Smooth muscle cell (in vitro differentiated cells): ENCODE data around the gene BBC3. TPM values are rescaled to one million over a fixed set of nuclear protein-coding genes. Genes with fewer than 3 reads are reported as not detected.
A peak's percentile ranks its signal among the peaks of the same experiment; 100 is the strongest.
"Not testable (repeated sequence)": the region's sequence is repeated elsewhere in the genome, so short reads cannot be mapped to it uniquely, and the experiment has no call there.

Experiments
- DNase-seq: peaks from one replicate; lab custom pipeline; 2025; ENCODE audit not compliant: unreplicated experiment; lab: John Stamatoyannopoulos, UW
- H2AFZ ChIP-seq: fragments of 200-600 bp; sonication (generic); 2 replicates; pipeline ENCODE4 v1.6.0; 2016; ENCODE audit warnings: antibody characterized with exemption, low read depth, mild to moderate bottlenecking
- H3F3A ChIP-seq: fragments of 200-600 bp; sonication (generic); 2 replicates; pipeline ENCODE4 v1.6.0; 2017; ENCODE audit warnings: antibody characterized with exemption, low read depth
- H3K27ac ChIP-seq: fragments of 200-600 bp; sonication (generic); 2 replicates; pipeline ENCODE4 v1.5.1; 2016; ENCODE audit warnings: low read depth, mild to moderate bottlenecking
- H3K27me3 ChIP-seq: fragments of 200-600 bp; sonication (generic); 2 replicates; pipeline ENCODE4 v1.6.1; 2016; ENCODE audit warnings: low read depth, mild to moderate bottlenecking
- H3K36me3 ChIP-seq: fragments of 200-600 bp; sonication (generic); 2 replicates; pipeline ENCODE4 v1.5.1; 2016; ENCODE audit warnings: low read depth
- H3K4me1 ChIP-seq: fragments of 200-600 bp; sonication (generic); 2 replicates; pipeline ENCODE4 v1.5.1; 2016; ENCODE audit warnings: low read depth
- H3K4me2 ChIP-seq: fragments of 200-600 bp; sonication (generic); 2 replicates; pipeline ENCODE4 v1.6.0; 2016; ENCODE audit warnings: mild to moderate bottlenecking
- H3K4me3 ChIP-seq: fragments of 200-600 bp; sonication (generic); 2 replicates; pipeline ENCODE4 v1.5.1; 2016; ENCODE audit warnings: mild to moderate bottlenecking
- H3K79me2 ChIP-seq: fragments of 200-600 bp; sonication (generic); 2 replicates; pipeline ENCODE4 v1.6.0; 2016; ENCODE audit warnings: low read depth, mild to moderate bottlenecking
- H3K9ac ChIP-seq: fragments of 200-600 bp; sonication (generic); 2 replicates; pipeline ENCODE4 v1.6.0; 2016; ENCODE audit warnings: low read depth
- H3K9me3 ChIP-seq: fragments of 200-600 bp; sonication (generic); replicated peaks from 2 replicates; pipeline ENCODE4 v1.5.1; 2016; ENCODE audit warnings: low read depth
- H4K20me1 ChIP-seq: fragments of 200-600 bp; sonication (generic); 2 replicates; pipeline ENCODE4 v1.6.0; 2016; ENCODE audit warnings: low read depth
- WGBS: methylation state at CpG from one replicate; pipeline ENCODE4 v1.1.7; 2016; ENCODE audit warnings: low lambda C conversion rate; 5-methylcytosine and 5-hydroxymethylcytosine counted together
- polyA plus RNA-seq: library from polyadenylated mRNA; unstranded; fragments of >200 nt; fragmentation: Nextera tagmentation; extraction: Ambion mirVana; gene quantifications from 2 replicates; pipeline ENCODE4 v1.2.1, GENCODE V29; 2016
- total RNA-seq: library from RNA; depleted of rRNA; stranded (reverse); fragments of >200 nt; gene quantifications from 2 replicates; pipeline ENCODE4 v1.2.3, GENCODE V29; 2014
- TF ChIP-seq, protein P1 (sequence below): fragments of 200-600 bp; sonication (generic); IDR thresholded peaks from 2 replicates; pipeline ENCODE4 v1.5.1; 2017; ENCODE audit warnings: borderline replicate concordance, mild to moderate bottlenecking, antibody characterized with exemption; ENCODE audit not compliant: insufficient read depth, poor library complexity, severe bottlenecking

BBC3 gene
- total and polyA plus RNA-seq, 2 experiments from 2014 or later, result 10.2 to 29.9 TPM

GRCh38 chr19:47255879-47256692, 25.1 kb upstream of the BBC3 start, which contains the start of gene CCDC9:
Gene CCDC9 (plus strand): TSS chr19:47256525. CDS start chr19:47258401, 1,876 bp downstream.
- Histone ChIP-seq H4K20me1 (peaks cover 11% of the 10 kb centered on the region), H3K36me3 (peaks cover 2% of the 10 kb centered on the region), H3K4me3 (peak within 1 kb of the TSS; percentile 59), H3K27ac (peak within 1 kb of the TSS; percentile 90), H2AFZ (peak within 1 kb of the TSS; percentile 97), H3F3A (peaks cover 4% of the 10 kb centered on the region), H3K9ac (peak within 1 kb of the TSS; percentile 86), H3K4me1 (peaks cover 15% of the 10 kb centered on the region), H3K4me2 (peak within 1 kb of the TSS; percentile 91), H3K27me3 (no peaks in the 10 kb centered on the region), H3K79me2 (peaks cover 30% of the 10 kb centered on the region), H3K9me3 (no peaks in the 10 kb centered on the region)
- TF ChIP-seq, protein P1, sequence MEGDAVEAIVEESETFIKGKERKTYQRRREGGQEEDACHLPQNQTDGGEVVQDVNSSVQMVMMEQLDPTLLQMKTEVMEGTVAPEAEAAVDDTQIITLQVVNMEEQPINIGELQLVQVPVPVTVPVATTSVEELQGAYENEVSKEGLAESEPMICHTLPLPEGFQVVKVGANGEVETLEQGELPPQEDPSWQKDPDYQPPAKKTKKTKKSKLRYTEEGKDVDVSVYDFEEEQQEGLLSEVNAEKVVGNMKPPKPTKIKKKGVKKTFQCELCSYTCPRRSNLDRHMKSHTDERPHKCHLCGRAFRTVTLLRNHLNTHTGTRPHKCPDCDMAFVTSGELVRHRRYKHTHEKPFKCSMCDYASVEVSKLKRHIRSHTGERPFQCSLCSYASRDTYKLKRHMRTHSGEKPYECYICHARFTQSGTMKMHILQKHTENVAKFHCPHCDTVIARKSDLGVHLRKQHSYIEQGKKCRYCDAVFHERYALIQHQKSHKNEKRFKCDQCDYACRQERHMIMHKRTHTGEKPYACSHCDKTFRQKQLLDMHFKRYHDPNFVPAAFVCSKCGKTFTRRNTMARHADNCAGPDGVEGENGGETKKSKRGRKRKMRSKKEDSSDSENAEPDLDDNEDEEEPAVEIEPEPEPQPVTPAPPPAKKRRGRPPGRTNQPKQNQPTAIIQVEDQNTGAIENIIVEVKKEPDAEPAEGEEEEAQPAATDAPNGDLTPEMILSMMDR, result no peak
- DNase-seq, result peak; percentile 99
- 30% methylated on average over 54 of the region's 60 CpGs for WGBS

GRCh38 chr19:47253970-47254369, 23.0 kb upstream of the BBC3 start:
- Histone ChIP-seq H3K27me3 (no peaks in the 10 kb centered on the region), H3K27ac (peak overlapping the region; percentile 61), H2AFZ (no peak overlapping the region), H3K4me2 (peak overlapping the region; percentile 43), H3K4me3 (no peak overlapping the region), H4K20me1 (peaks cover 2% of the 10 kb centered on the region), H3K4me1 (peaks cover 13% of the 10 kb centered on the region), H3K36me3 (no peaks in the 10 kb centered on the region), H3F3A (peaks cover 4% of the 10 kb centered on the region), H3K79me2 (peaks cover 11% of the 10 kb centered on the region), H3K9ac (no peak overlapping the region), H3K9me3 (no peaks in the 10 kb centered on the region)
- no peak for DNase-seq
- TF ChIP-seq, protein P1, result no peak
- 93% methylated on average over 5 of the region's 5 CpGs for WGBS

- Histone ChIP-seq H4K20me1 (no peaks in the 10 kb centered on the region), H3K4me1 (peaks cover 8% of the 10 kb centered on the region), H3K27ac (peak overlapping the region; percentile 61), H3K36me3 (no peaks in the 10 kb centered on the region), H3K79me2 (peaks cover 6% of the 10 kb centered on the region), H3K4me2 (peak overlapping the region; percentile 43), H3F3A (peaks cover 4% of the 10 kb centered on the region), H2AFZ (no peak overlapping the region), H3K27me3 (no peaks in the 10 kb centered on the region), H3K4me3 (no peak overlapping the region), H3K9me3 (no peaks in the 10 kb centered on the region), H3K9ac (no peak overlapping the region)
- no peak for DNase-seq
- TF ChIP-seq, protein P1, result no peak
- 35% methylated on average over 3 of the region's 3 CpGs for WGBS
These were observed 22.5 kb upstream of the BBC3 start for GRCh38 chr19:47253467-47253881.

DNA sequence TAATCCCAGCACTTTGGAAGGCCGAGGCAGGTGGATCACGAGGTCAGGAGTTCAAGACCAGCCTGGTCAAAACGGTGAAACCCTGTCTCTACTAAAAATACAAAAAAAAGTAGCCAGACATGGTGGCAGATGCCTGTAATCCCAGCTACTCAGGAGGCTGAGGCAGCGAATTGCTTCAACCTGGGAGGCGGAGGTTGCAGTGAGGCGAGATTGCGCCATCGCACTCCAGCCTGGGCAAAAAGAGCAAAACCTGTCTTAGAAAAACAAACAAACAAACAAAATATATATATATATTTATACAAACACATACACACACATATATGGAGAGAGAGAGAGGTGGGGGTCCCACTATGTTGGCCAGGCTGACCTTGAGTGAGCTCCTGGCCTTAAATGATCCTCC, 22.0 kb upstream of the BBC3 start:
- peak overlapping the region; percentile 61 for H3K27ac ChIP-seq
- not testable (repeated sequence) for H3K79me2 ChIP-seq, H3K27me3 ChIP-seq, H3K4me3 ChIP-seq, H3F3A ChIP-seq, H3K9ac ChIP-seq, H3K4me2 ChIP-seq, H4K20me1 ChIP-seq, H3K36me3 ChIP-seq, H2AFZ ChIP-seq, H3K9me3 ChIP-seq, DNase-seq, H3K4me1 ChIP-seq
- WGBS, result 94% methylated on average over 8 of the region's 8 CpGs
